GM12873 (cell line): Measurements from ENCODE around the gene EFNA3.

Experiments used
- CTCF ChIP-seq: IDR thresholded peaks from 2 replicates; pipeline ENCODE4 v1.5.1; 2012; ENCODE audit warnings: low read depth, mild to moderate bottlenecking, moderate library complexity, low read length, control low read depth; ENCODE audit not compliant: insufficient read depth; ENCODE audit errors: missing control alignments

The EFNA3 gene

GRCh38 chr1:155049651-155050559 lies 28.7 kb upstream of the EFNA3 start:
- TF ChIP-seq CTCF: no peak

GRCh38 chr1:155050560-155051341 lies 27.9 kb upstream of the EFNA3 start, which contains the start of gene ADAM15:
Gene ADAM15, plus strand, starts transcription at chr1:155051316. Its CDS starts 71 bp downstream, at chr1:155051387.
- TF ChIP-seq CTCF: peak; percentile 97

- TF ChIP-seq CTCF: no peak
These were observed 27.3 kb upstream of the EFNA3 start for GRCh38 chr1:155051342-155051776.

GRCh38 chr1:155051777-155052398 lies 26.7 kb upstream of the EFNA3 start:
- no peak for TF ChIP-seq CTCF

- peak; percentile 55 for TF ChIP-seq CTCF
These were observed 25.9 kb upstream of the EFNA3 start for GRCh38 chr1:155052439-155053395.

GRCh38 chr1:155053531-155054105 lies 25.0 kb upstream of the EFNA3 start:
- TF ChIP-seq CTCF: no peak
